Epithelial cell of prostate (primary cell): ENCODE results near the gene NAMPT.
"Not testable (repeated sequence)": the region's sequence is repeated elsewhere in the genome, so short reads cannot be mapped to it uniquely, and the experiment has no call there.

ENCODE experiments used
- DNase-seq: peaks from one replicate; pipeline ENCODE4 v3.0.0-alpha.2; 2011; ENCODE audit warnings: low read depth, low spot score
- H3K27ac ChIP-seq: fragments of 450-650 bp; 2 replicates; pipeline ENCODE4 v1.5.1; 2017; ENCODE audit warnings: mild to moderate bottlenecking

NAMPT gene

GRCh38 chr7:106305732-106306131 is 20.9 kb upstream of the NAMPT start:
- no peak overlapping the region for H3K27ac ChIP-seq
- DNase-seq = no peak

GRCh38 chr7:106304568-106304967 is 19.8 kb upstream of the NAMPT start:
- no peak for DNase-seq
- no peak overlapping the region for H3K27ac ChIP-seq

GRCh38 chr7:106298631-106299030 is 13.8 kb upstream of the NAMPT start:
- DNase-seq = not testable (repeated sequence)

GRCh38 chr7:106298155-106298554 is 13.4 kb upstream of the NAMPT start:
- not testable (repeated sequence) for H3K27ac ChIP-seq, DNase-seq

More at GRCh38 chr7:106298631-106299030, 13.8 kb upstream of the NAMPT start:
- H3K27ac ChIP-seq = not testable (repeated sequence)

DNA sequence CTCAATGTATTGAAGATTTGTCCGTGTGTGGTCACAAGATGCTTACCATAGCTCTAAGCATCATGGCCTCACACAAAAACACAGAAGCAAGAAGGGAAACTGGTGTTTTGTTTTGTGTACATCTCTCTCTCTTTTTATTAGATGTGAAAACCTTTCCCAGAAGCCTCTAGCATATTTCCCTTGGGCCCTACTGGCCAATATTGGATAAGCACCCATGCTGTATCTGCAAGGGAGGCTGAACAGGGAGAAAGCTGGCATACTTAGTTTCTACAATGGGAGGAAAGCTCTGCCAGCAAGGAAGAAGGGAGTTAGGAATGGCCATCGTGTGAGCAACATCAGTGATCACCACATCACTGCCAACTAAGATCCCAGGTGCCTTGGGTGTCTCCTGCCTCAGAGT is 9.6 kb upstream of the NAMPT start:
- DNase-seq = no peak
- H3K27ac ChIP-seq = no peak overlapping the region

DNA sequence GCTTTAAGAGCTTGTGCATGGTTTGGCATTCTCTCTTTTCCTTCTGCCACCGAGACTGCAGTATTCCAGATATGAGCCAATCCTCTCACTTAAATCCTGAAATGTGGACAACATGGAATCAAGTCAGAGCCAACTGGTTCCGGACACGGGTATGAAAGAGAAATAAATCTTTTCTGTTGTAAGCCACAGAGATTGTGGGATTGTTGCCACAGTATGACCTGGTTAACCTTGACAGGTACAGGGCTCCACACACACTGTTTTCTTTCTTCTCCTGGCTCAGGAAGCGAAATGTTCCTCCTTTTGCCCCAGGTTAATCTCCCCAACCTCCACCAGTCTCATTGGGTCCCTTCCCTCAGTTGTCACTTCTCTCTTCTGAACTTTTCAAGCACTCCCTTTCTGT is 6.5 kb upstream of the NAMPT start:
- no peak for DNase-seq
- H3K27ac ChIP-seq = peak overlapping the region; percentile 57

- peak overlapping the region; percentile 57 for H3K27ac ChIP-seq
- DNase-seq = no peak
Observed at GRCh38 chr7:106290319-106290718, 5.5 kb upstream of the NAMPT start.

- no peak for DNase-seq
- peak overlapping the region; percentile 57 for H3K27ac ChIP-seq
Observed at GRCh38 chr7:106289848-106290247, 5.1 kb upstream of the NAMPT start.

DNA sequence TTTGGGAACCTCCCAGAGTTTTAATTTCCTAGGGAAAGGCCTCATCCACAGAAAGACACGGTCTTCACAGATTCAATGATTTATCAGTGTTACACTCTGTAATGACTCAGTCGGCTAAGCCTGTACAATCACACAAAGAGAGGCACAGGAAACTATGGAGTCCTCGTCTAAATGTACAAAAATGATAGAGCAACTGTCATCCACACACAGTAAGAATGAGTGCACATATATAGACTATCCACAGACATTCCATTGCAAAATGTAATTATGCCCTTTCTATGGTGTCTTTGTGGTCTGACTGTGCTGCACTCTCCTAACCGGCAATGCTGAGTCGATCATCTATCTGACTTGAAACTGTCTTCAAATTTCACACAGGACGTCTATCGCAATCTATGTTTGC is 3.5 kb upstream of the NAMPT start:
- no peak for DNase-seq
- H3K27ac ChIP-seq = peak overlapping the region; percentile 57

GRCh38 chr7:106287786-106288185 is 3.0 kb upstream of the NAMPT start:
- no peak for DNase-seq

DNA sequence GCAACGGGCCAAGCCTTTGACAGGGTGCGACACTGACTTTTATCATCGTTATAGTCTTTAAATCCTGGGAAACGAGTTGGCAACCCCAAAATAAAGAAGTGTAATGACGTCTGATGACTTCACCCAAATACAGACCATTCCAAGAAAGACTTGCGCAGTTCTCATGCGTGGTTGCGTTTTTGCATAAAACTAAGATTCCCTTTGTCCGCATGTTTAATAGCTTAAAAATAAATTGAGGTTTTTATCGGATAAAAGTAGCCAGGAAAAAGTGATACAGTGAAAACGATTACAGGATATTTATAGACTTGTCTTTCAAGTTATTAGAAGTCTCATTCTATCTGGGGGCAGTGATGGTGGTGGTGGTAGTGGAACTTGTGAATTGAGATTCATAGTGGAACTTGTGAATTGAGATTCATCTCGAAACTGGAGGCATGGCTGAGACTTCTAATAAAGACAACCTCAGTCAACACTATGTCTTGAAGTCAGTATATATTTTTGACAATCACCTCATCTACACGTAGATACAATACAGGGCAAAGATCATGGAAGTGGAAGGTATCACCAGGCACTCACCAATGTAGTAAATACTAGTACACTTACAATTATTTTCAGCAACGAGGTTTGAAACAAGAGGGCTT is 1.2 kb upstream of the NAMPT start:
- DNase-seq = no peak
- peak overlapping the region; percentile 91 for H3K27ac ChIP-seq

More at GRCh38 chr7:106287786-106288185, 3.0 kb upstream of the NAMPT start:
- peak overlapping the region; percentile 57 for H3K27ac ChIP-seq

GRCh38 chr7:106285051-106285854 is 470 bp upstream of the NAMPT start:
- H3K27ac ChIP-seq = peak overlapping the region; percentile 91

DNA sequence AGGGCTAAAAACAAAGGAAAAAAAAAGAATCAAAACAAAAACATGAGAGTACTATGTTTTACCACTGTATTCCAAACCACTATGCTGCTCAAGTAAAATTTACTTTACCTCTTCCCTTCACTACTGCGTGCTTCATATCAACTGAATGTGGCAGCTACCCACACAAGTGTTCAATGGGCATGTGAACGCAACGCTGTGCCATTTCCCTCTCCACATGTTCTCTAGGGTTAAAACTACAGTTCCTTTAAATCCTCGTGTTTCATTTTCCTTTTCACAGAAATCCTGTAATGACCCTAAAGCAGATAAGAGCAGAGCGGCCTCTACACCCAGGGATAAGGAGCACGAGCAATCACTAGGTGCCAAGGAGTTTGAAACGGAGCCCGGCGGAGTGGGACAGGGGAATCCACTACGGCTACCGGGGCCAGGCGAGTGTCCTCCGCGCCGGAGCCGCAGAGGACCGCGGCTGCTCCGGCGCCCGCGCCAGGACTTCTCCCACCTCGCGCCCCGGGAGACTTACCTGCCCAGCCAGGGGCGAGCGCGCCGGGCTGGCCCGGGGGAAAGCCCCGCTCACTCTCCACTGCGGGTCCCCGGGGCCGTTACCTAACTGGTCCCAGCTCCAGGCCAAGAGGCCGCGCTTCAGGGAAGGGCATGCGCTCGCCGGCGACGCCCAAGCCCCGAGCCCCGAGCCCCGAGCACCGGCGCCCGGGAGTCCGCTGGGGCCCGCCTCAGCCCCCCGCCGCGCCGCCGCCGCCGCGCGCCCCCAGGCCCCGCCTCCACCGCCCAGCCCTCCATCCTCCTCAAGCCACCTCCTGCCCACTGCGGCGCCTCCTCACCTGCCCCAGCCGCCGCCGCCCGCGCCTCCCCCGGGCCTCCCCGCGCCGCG is 711 bp downstream of the NAMPT start:
- no peak for DNase-seq
- peak overlapping the region; percentile 91 for H3K27ac ChIP-seq

More at GRCh38 chr7:106285051-106285854, 470 bp upstream of the NAMPT start:
- DNase-seq = peak; percentile 94

DNA sequence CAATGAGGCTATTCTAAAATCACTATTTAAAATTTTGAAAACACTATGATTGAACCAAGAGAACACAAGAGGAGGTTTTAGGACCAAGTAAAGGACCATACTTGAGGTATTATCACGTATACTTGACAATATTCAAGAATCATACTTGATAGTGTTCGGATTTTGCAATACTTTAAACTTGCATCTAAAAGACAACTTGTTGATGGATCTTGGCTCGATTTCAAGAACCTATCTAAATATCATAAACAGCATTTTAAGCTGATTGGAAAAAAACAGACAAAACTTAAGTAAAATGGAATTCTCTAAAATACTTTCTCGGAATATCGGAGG is 1.3 kb downstream of the NAMPT start:
- no peak for DNase-seq
- H3K27ac ChIP-seq = peak overlapping the region; percentile 91

GRCh38 chr7:106282852-106283251 is 1.9 kb downstream of the NAMPT start:
- no peak overlapping the region for H3K27ac ChIP-seq
- DNase-seq = no peak

DNA sequence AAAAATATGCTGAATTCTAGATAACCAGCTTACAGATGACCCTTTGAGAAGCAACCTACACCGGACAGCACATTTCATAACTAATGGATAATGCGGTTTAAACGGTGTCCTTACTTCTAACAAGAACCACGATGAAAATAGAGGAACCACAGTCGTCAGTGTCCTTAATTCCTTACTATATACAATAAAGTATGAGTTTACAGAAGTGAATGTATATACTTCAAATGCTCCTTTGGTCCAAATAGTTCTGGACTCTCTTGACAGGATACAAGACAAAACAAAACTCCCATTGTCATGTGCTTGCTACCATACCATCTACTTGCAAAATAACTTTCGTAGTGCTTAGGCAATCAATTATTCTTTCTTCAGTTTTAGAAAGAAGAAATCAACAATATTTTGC is 2.4 kb downstream of the NAMPT start:
- no peak for DNase-seq
- no peak overlapping the region for H3K27ac ChIP-seq

DNA sequence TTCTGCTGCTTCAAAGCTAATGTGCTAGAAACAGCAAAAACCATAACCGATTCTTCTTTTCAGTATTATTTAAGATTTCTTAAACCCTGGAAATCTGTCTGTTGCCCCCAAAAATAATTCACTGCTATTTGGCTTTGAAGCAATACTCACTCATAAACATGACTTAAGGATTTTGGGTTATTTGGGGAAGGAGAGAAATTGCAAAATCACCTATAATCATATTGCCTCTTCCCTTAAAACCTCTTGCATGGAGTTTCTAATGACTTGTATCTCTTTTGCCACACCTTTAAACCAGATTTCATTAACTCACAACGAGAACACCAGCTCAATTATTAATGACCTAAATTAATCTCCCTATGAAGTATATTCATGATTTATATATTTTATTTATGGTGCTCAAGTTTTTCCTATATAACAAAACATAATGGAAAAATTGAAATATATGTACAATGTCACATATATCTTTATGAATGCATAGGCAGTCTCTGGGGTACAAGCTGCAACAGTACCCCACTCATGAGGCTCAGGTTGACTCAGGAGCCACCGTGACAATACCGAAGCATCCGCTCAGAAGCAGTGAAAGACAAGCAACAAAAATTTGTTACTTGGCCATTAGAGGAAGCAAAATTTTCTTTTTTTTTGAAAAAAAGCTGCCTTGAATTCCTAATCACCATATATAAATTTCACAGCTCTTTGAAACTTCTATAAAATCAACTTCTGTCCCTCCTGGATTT is 3.0 kb downstream of the NAMPT start:
- DNase-seq = no peak
- H3K27ac ChIP-seq = no peak overlapping the region

- no peak for DNase-seq
Observed at GRCh38 chr7:106281127-106281526, 3.7 kb downstream of the NAMPT start.

DNA sequence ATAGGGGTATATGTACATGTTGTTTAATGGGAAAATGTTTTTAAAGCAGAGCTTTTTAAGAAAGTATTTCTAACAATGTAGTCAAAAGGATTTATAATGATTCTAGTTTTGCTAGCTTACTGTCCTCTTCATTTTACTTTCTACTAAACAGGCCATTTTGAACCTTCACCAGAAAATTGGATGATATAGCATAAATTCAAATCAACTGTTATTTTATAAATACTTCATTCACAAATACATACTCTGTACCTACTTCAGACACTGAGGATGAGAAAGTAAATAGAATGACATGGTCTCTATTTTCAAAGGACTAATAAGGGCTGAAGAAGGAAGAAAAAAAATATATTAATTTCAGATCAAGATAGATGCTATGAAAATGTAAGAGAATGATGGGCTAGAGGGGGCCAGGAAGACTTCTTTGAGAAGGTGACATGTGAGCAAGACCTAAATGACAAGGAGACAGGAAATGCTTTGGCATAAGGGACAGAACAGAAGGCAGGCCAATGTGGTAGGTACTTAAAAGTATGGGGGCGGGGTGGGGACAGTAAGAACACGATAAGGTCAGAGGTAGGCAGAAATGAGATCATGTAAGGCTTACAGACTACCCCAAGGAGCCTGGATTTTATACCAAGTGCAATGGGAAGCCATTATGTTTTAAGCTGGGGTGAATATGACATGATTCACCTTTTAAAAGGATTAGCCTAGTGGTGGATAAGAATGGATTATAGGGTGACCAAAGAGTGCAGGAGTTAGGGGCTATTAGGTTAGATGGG is 5.2 kb downstream of the NAMPT start:
- DNase-seq = no peak
- H3K27ac ChIP-seq = no peak overlapping the region

More at GRCh38 chr7:106281127-106281526, 3.7 kb downstream of the NAMPT start:
- H3K27ac ChIP-seq = no peak overlapping the region
